ENCODE data around the gene BOK.

Gene BOK

GRCh38 chr2:241606186-241606585 lies 47.6 kb downstream of the BOK start:
- no peak overlapping the region for H3K4me3 ChIP-seq
- TF ChIP-seq EZH2 (IDR thresholded peaks at IDR 0.05) (no peak), FOXP2 (optimal IDR thresholded peaks at IDR 0.05; ENCODE audit: control extremely low read depth, extremely low read length, insufficient read depth) (no peak), POLR2AphosphoS5 (IDR thresholded peaks at IDR 0.05; ENCODE audit: borderline replicate concordance, low read depth, low read length) (no peak)
- H3K9me3 ChIP-seq (ENCODE audit: low read depth, low read length): no peaks in the 10 kb centered on the region
- no peak overlapping the region for H3K27ac ChIP-seq
- no peak for DNase-seq (ENCODE audit: low read depth, low spot score)
- peaks cover 35% of the 10 kb centered on the region for H3K36me3 ChIP-seq (ENCODE audit: insufficient read depth, low read length)
- no peak overlapping the region for H3K9ac ChIP-seq (ENCODE audit: insufficient read length)

- no peak overlapping the region for H3K4me3 ChIP-seq
- no peak for DNase-seq (ENCODE audit: low read depth, low spot score)
- H3K9ac ChIP-seq (ENCODE audit: insufficient read length): no peak overlapping the region
- no peaks in the 10 kb centered on the region for H3K9me3 ChIP-seq (ENCODE audit: low read depth, low read length)
- peaks cover 28% of the 10 kb centered on the region for H3K36me3 ChIP-seq (ENCODE audit: insufficient read depth, low read length)
- H3K27ac ChIP-seq: no peak overlapping the region
- TF ChIP-seq FOXP2 (optimal IDR thresholded peaks at IDR 0.05; ENCODE audit: control extremely low read depth, extremely low read length, insufficient read depth) (no peak), EZH2 (IDR thresholded peaks at IDR 0.05) (no peak), POLR2AphosphoS5 (IDR thresholded peaks at IDR 0.05; ENCODE audit: borderline replicate concordance, low read depth, low read length) (no peak)
Measured at GRCh38 chr2:241607162-241607885, 48.8 kb downstream of the BOK start.

GRCh38 chr2:241608881-241609280 lies 50.3 kb downstream of the BOK start:
- peaks cover 20% of the 10 kb centered on the region for H3K36me3 ChIP-seq (ENCODE audit: insufficient read depth, low read length)
- TF ChIP-seq POLR2AphosphoS5 (IDR thresholded peaks at IDR 0.05; ENCODE audit: borderline replicate concordance, low read depth, low read length) (no peak), EZH2 (IDR thresholded peaks at IDR 0.05) (no peak), FOXP2 (optimal IDR thresholded peaks at IDR 0.05; ENCODE audit: control extremely low read depth, extremely low read length, insufficient read depth) (no peak)
- H3K9me3 ChIP-seq (ENCODE audit: low read depth, low read length): no peaks in the 10 kb centered on the region
- H3K4me3 ChIP-seq: no peak overlapping the region
- DNase-seq (ENCODE audit: low read depth, low spot score): no peak
- H3K27ac ChIP-seq: peak overlapping the region; percentile 67
- H3K9ac ChIP-seq (ENCODE audit: insufficient read length): peak overlapping the region; percentile 32

GRCh38 chr2:241609859-241610793 lies 51.6 kb downstream of the BOK start:
- Histone ChIP-seq H3K9ac (ENCODE audit: insufficient read length) (peak overlapping the region; percentile 71), H3K4me3 (peak overlapping the region; percentile 75), H3K36me3 (ENCODE audit: insufficient read depth, low read length) (peaks cover 14% of the 10 kb centered on the region), H3K27ac (peak overlapping the region; percentile 85), H3K9me3 (ENCODE audit: low read depth, low read length) (no peaks in the 10 kb centered on the region)
- no peak for TF ChIP-seq FOXP2 (optimal IDR thresholded peaks at IDR 0.05; ENCODE audit: control extremely low read depth, extremely low read length, insufficient read depth)
- peak; percentile 67; the same call in 1 of the 2 replicates for TF ChIP-seq POLR2AphosphoS5 (IDR thresholded peaks at IDR 0.05; ENCODE audit: borderline replicate concordance, low read depth, low read length)
- TF ChIP-seq EZH2 (IDR thresholded peaks at IDR 0.05): no peak
- DNase-seq (ENCODE audit: low read depth, low spot score): peak; percentile 18

GRCh38 chr2:241611062-241611461 lies 52.5 kb downstream of the BOK start:
- H3K36me3 ChIP-seq (ENCODE audit: insufficient read depth, low read length): peaks cover 9% of the 10 kb centered on the region
- no peaks in the 10 kb centered on the region for H3K9me3 ChIP-seq (ENCODE audit: low read depth, low read length)
- no peak overlapping the region for H3K9ac ChIP-seq (ENCODE audit: insufficient read length)
- peak overlapping the region; percentile 85 for H3K27ac ChIP-seq
- no peak for TF ChIP-seq POLR2AphosphoS5 (IDR thresholded peaks at IDR 0.05; ENCODE audit: borderline replicate concordance, low read depth, low read length)
- no peak for TF ChIP-seq EZH2 (IDR thresholded peaks at IDR 0.05)
- no peak for TF ChIP-seq FOXP2 (optimal IDR thresholded peaks at IDR 0.05; ENCODE audit: control extremely low read depth, extremely low read length, insufficient read depth)
- no peak for DNase-seq (ENCODE audit: low read depth, low spot score)
- no peak overlapping the region for H3K4me3 ChIP-seq

GRCh38 chr2:241612156-241613016 lies 53.8 kb downstream of the BOK start:
- no peak for TF ChIP-seq EZH2 (IDR thresholded peaks at IDR 0.05)
- no peak for TF ChIP-seq FOXP2 (optimal IDR thresholded peaks at IDR 0.05; ENCODE audit: control extremely low read depth, extremely low read length, insufficient read depth)
- TF ChIP-seq POLR2AphosphoS5 (IDR thresholded peaks at IDR 0.05; ENCODE audit: borderline replicate concordance, low read depth, low read length): no peak
- DNase-seq (ENCODE audit: low read depth, low spot score): no peak
- Histone ChIP-seq H3K4me3 (no peak overlapping the region), H3K27ac (peak overlapping the region; percentile 44), H3K9me3 (ENCODE audit: low read depth, low read length) (no peaks in the 10 kb centered on the region), H3K9ac (ENCODE audit: insufficient read length) (peak overlapping the region; percentile 20), H3K36me3 (ENCODE audit: insufficient read depth, low read length) (peaks cover 6% of the 10 kb centered on the region)

- peak overlapping the region; percentile 40; the same call in 1 of the 2 replicates for H3K4me3 ChIP-seq
- no peaks in the 10 kb centered on the region for H3K9me3 ChIP-seq (ENCODE audit: low read depth, low read length)
- peak overlapping the region; percentile 44 for H3K27ac ChIP-seq
- TF ChIP-seq FOXP2 (optimal IDR thresholded peaks at IDR 0.05; ENCODE audit: control extremely low read depth, extremely low read length, insufficient read depth) (no peak), EZH2 (IDR thresholded peaks at IDR 0.05) (no peak), POLR2AphosphoS5 (IDR thresholded peaks at IDR 0.05; ENCODE audit: borderline replicate concordance, low read depth, low read length) (no peak)
- H3K36me3 ChIP-seq (ENCODE audit: insufficient read depth, low read length): peaks cover 6% of the 10 kb centered on the region
- H3K9ac ChIP-seq (ENCODE audit: insufficient read length): peak overlapping the region; percentile 20
- DNase-seq (ENCODE audit: low read depth, low spot score): no peak
Measured at GRCh38 chr2:241613017-241613780, 54.7 kb downstream of the BOK start.
